ENCODE results near the gene PURA. TPM values are rescaled to one million over a fixed set of nuclear protein-coding genes. Genes with fewer than 3 reads are reported as not detected.

PURA gene
- polyA plus RNA-seq, 10 donors, result 8.2 to 11.9 (median 9.4) TPM

DNA sequence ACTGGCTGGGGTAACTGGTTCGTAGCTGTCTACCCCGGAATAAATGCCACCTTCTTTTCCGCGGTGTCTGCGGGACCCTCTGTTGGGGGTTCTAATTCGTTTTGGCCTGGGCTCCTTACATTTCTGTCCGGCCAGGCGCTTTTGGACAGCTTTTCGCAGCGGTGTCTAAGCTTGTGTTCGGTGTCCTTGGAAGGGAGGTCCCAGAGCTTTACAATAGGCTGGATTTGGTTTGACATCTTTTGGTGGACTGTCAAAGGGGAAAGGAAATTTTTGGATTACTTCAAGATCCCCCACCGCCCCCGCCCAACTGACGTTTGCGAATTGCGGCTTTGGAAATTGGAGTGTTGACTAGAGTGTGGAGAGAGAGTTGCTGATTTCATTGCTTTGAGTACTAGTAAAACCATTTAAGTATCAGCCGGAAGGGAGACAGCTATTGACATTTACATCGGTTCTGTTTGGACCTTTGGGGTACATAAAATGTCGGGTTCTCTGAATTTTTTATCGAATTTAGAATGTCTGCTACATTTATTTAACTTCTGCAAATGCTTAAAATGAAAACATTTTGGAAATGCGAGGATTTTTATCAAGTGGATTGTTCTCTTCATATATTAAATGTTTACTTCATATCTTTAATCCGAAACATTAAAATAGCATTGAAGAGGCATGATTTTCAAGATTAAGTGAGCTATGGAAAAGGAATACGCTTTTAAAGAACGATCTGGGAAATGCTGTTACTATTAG lies 4.7 kb upstream of the PURA start:
- DNase-seq, result peak in 2 of 3 donors; percentile 20 to 74

DNA sequence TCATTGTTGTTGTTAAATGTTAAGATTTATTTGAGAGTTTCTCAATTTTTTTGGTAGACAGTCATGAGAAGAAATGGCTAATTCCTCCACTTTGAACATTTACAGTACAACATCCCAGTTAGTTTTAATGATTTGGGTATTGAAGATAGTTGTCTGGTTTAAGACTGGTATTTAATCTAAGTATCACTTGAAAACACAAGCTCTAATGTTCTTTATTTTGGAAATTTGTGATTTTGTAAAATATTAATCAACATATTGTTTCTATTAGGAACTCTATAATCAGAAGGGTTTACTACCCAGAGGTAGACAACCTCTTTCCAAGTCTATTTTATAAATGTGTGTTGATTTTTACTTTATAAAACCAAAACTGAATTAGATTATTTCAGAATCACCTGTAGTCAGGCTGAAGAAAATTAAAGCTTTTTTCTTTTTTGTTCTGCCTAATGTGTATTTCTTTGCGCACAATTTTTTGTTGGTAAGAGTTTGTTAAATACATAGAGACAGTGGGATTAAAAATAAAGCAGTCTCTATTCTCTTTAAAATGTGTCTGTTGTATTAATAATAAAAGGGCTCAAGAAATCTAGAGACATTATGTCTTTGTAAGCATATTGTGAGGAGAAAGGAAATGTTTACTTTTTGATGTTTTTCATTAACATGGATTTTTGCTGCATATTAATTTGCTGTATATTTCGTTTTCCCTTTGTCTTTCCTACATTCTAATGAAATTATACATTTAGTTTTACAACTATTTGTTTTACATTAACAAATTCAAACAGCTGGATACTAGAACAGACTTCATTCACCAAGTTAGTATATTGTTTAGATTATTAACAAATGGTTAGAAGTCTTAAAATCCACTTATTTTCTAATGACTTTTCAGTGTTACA lies 3.9 kb upstream of the PURA start:
- peak in 2 of 3 donors; percentile 30 to 71 for DNase-seq

- DNase-seq, result peak in 1 of 3 donors; percentile 43
Observed at GRCh38 chr5:140110646-140110957, 3.3 kb upstream of the PURA start.

DNA sequence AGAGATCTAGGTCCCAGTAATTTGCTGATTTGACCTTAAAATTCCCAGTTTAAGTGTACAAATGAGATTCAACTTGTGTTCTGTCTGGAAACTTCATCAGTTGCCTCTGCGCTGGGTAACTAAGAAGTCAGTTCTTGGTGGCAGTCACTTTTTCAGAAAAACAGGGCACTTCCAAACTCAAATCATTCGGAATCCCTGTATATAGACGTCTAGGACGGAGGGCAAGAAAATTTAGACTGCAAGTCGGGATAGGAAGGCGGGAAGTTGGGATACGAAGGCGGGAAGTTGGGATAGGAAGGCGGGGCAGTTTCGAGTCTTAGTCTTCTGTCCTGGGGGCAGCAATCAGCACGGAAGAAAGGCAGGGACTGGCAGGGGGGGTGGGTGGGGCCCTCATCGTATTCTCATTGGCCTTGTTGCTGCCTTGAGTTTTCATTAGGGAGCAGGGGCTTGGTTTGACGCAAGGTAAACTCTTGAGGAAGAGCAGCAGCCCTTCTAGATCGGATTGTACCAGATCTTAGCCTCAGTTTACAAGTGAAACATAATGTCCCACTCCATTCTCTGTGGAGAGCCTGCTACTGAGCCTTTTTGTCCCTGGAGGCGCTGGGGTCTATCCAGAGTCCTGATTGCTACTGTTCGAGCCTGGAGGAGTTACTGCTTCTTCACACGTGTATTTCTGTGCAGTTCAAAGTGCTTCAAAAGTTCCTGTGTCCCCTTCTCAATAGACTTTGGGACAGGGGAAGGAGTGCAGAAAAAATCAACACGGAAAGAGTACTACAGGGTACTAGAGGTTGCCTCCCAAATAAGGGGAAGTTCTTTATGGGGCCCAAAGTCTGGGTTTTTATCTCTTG lies 2.7 kb upstream of the PURA start:
- DNase-seq, result peak in 1 of 3 donors; percentile 4

DNA sequence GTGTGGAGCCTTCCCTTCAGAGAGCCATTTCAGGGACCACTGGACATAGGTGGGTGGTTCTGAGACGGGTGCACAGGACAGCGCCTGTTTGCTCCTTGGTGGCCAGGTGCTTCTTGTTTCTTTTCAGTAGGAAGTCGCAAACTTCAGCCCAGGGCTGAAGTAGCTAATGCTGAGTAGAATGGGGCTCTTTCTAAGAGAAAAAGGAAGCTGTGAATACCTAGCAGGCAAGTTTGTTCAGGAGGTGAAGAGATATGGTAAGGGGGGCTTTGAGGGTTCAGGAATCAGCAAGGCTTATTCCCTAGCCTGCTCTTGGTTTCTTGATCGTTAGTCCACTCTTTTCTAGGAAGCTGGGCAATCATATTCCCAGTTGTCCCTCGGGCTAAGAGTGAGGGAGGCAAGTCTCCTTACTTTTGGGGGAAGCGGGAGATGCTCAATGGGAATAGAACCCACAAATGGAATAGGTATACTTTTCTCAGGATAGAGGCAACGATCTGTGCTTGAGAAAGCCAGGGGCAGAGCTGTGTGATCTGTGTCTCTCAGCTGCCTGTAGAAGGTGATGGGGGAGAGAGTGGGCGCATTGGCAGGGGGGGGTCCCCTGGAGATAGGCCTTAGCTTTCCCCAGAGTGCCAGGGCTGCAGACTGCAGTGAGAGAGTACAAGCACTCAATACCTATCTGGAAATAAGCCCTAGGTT lies 1.9 kb upstream of the PURA start:
- DNase-seq, result no peak

GRCh38 chr5:140112685-140113179 lies 1.2 kb upstream of the PURA start:
- DNase-seq, result peak in 1 of 3 donors; percentile 26

DNA sequence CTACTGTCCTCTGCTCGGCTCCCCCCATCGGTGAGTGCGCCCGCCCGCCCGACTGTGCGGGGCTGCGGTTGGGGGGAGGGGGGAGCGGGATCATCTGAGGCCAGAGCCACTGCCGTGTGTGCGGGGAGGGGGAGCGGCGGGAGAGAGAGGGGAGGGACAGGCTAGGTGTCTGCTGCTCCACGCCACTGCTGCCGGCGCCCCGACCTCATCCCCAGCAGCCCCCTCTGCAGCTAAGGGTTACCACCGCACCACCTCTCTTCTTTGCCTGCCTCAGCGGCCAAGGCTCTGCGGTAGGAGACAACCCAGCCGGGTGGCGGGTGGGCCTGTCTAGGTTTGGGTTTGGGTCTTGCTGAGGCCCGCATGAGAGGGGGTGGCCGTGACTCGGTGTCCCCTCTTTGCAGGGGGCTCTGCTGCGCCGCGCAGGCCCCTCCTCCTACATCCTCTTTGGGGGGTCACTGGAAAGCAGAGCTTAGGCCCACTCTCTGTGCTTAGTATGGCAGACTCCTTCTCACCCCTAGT lies 670 bp upstream of the PURA start:
- no peak for DNase-seq

- peak in 2 of 3 donors; percentile 51 to 82 for DNase-seq
Observed at GRCh38 chr5:140114341-140115185, 654 bp downstream of the PURA start.

DNA sequence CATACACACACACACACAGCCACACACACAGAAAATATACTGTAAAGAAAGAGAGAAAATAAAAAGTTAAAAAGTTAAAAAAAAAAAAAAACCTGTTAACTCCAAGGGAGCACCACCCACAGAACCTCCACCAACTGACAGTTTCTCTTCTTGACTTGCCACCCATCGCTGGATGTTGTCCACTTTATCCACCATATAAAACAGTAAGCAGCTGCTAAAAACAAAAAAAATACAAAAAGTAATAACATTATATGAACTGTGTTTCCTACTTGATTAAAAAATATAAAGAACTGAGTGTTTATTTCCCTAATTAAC lies 1.2 kb downstream of the PURA start:
- DNase-seq, result no peak

- no peak for DNase-seq
Observed at GRCh38 chr5:140116716-140117115, 2.8 kb downstream of the PURA start.

- DNase-seq, result no peak
Observed at GRCh38 chr5:140117523-140117922, 3.6 kb downstream of the PURA start.

- DNase-seq, result no peak
Observed at GRCh38 chr5:140118302-140118936, 4.5 kb downstream of the PURA start.

GRCh38 chr5:140125637-140126036 lies 11.7 kb downstream of the PURA start, which contains the start of gene IGIP:
TSS of gene IGIP (plus strand) at chr5:140125937. CDS start at chr5:140128477, 2,540 bp downstream.
- DNase-seq, result no peak

DNA sequence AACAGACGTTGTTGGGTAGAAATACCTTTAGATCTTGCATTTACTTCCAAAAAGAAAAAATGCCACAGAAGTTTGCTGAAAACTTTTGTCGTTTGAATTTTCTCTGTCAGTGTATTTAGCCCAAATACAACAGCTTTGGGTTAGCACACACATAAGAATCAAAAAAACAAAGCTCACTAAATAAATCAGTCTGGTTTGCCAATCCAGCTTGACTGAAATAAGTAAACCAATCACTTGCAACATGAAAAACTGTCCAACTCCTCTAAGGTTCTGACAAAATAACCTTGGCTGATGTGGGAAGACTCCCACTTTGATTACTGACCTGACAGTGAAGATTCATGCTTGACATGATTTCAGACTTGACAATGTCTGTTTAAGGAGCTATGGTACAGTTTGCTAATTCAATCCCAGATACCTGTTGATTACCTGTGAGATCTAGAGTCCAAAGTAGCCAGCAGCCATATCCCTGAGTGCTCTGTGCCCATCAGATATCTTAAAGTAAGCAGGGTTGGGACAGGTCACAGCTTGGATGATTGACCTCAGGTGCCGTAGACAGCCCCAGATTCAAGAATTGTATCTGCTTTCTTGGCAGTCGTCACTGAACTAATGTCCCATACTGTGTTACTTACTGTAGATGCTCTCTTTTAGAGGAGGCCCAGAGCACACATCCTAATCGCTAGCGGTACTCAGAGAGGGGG lies 12.6 kb downstream of the PURA start:
- no peak for DNase-seq

DNA sequence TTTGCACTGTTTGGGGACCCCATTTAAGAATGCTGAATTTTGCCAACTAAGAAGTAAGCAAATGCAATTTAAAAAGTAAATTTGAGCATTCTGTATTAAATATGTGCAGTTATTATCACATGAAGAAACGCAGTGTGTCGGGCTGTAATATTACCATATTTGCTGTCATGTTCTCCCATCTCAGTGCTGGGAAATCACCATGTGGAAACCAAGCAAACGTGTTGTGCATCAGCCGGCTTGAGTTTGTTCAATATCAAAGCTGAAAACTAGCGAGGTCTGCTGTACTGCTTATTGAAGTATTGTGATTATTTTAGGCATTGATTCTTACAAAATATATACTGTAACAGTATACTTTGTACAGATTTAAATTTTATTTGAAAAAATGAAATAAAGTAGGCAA lies 14.5 kb downstream of the PURA start:
- DNase-seq, result no peak

- DNase-seq, result no peak
Observed at GRCh38 chr5:140130949-140131733, 17.2 kb downstream of the PURA start.

GRCh38 chr5:140131967-140132409 lies 18.1 kb downstream of the PURA start:
- peak in 1 of 3 donors; percentile 88 for DNase-seq

Data from muscle of back (tissue), 11 donors.